ENCODE measurements around the gene KRTAP10-3. TPM values are rescaled to one million over a fixed set of nuclear protein-coding genes. Genes with fewer than 3 reads are reported as not detected.
"Not testable (repeated sequence)": the region's sequence is repeated elsewhere in the genome, so short reads cannot be mapped to it uniquely, and the experiment has no call there.

The KRTAP10-3 gene
- total and polyA plus RNA-seq, 8 donors, result not detected

DNA sequence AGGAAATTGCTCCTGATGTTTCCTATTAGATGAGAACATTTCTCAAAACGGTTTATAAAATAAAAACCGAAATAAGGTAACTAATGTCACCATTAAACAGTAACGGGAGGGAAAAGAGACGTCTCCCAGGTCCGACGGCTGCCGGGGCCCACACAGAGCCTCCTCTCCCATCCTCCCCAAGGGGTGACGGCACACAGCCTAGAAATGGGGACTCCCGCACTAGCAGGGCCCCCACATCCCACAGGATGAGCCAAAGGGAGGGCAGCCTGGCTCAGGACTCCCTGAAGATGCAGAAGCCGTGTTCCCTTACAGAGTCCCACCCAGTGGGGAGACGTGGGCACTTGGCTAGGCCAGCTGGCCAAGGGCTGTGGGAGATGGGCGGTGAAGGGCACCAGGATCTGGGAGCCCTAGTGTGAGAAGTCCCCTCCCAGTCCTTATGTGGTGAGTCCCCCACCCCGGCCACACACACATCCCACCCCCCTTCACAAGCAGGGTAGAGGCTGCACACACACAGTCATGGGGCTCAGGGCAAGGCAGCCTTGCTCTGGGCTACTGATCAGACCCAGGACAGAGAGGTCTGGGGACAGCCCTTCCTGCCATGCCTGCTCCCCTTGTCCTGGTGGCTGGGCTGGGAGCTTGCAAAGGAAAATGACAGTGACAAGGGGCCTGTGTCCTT lies 3.3 kb downstream of the KRTAP10-3 start:
- 67 to 78% methylated on average over 13 of the region's 13 CpGs for WGBS, 2 donors
- FAIRE-seq, result no peak
- H3K27ac ChIP-seq, result no peak overlapping the region
- no peaks in the 10 kb centered on the region for H3K9me3 ChIP-seq
- no peaks in the 10 kb centered on the region for H3K36me3 ChIP-seq
- no peak overlapping the region for H3K4me3 ChIP-seq
- TF ChIP-seq, protein P1, sequence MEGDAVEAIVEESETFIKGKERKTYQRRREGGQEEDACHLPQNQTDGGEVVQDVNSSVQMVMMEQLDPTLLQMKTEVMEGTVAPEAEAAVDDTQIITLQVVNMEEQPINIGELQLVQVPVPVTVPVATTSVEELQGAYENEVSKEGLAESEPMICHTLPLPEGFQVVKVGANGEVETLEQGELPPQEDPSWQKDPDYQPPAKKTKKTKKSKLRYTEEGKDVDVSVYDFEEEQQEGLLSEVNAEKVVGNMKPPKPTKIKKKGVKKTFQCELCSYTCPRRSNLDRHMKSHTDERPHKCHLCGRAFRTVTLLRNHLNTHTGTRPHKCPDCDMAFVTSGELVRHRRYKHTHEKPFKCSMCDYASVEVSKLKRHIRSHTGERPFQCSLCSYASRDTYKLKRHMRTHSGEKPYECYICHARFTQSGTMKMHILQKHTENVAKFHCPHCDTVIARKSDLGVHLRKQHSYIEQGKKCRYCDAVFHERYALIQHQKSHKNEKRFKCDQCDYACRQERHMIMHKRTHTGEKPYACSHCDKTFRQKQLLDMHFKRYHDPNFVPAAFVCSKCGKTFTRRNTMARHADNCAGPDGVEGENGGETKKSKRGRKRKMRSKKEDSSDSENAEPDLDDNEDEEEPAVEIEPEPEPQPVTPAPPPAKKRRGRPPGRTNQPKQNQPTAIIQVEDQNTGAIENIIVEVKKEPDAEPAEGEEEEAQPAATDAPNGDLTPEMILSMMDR (IDR thresholded peaks at IDR 0.05), result no peak
- H3K27me3 ChIP-seq, result peaks cover 0 to 15% (median 0%) of the 10 kb centered on the region in 4 donors
- no peak for DNase-seq
- no peak for ATAC-seq
- intact Hi-C loops (cut with DNase I), result no loop called here
- H3K4me1 ChIP-seq, result no peaks in the 10 kb centered on the region

DNA sequence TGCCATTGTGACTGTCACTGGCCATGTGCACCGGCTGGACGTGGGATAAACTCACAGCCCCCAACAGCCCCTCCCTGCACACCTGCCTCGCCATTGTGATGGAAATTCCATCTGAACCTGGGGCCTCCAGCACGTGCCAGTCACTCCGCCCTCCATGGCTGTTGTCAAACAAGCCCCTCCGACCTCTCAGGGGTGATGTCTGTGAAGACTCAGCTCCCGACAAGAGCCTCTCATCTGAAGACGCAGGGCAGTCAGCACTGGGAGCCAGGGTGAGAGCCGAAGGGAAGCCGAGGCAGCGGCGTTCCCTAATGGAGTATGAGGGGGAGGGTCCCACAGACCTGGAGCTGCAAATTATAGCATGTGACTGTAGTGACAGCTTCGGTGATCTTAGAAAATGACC lies 5.9 kb downstream of the KRTAP10-3 start:
- intact Hi-C loops (cut with DNase I), result no loop called here
- no peak overlapping the region for H3K27ac ChIP-seq
- H3K9me3 ChIP-seq, result no peaks in the 10 kb centered on the region
- H3K36me3 ChIP-seq, result no peaks in the 10 kb centered on the region
- DNase-seq (no peak), FAIRE-seq (no peak), ATAC-seq (no peak)
- WGBS, 2 donors, result 58 to 64% methylated on average over 13 of the region's 13 CpGs
- H3K27me3 ChIP-seq, result peaks cover 0 to 15% (median 0%) of the 10 kb centered on the region in 4 donors
- no peaks in the 10 kb centered on the region for H3K4me1 ChIP-seq
- H3K4me3 ChIP-seq, result no peak overlapping the region
- TF ChIP-seq, protein P1 (IDR thresholded peaks at IDR 0.05), result no peak

- no peaks in the 10 kb centered on the region for H3K9me3 ChIP-seq
- H3K36me3 ChIP-seq, result no peaks in the 10 kb centered on the region
- peaks cover 0 to 15% (median 0%) of the 10 kb centered on the region in 4 donors for H3K27me3 ChIP-seq
- TF ChIP-seq, protein P1 (IDR thresholded peaks at IDR 0.05), result no peak
- no peak for FAIRE-seq
- ATAC-seq, result no peak
- no peak overlapping the region for H3K27ac ChIP-seq
- no peak overlapping the region for H3K4me3 ChIP-seq
- H3K4me1 ChIP-seq, result no peaks in the 10 kb centered on the region
- 80 to 86% methylated on average over 6 of the region's 6 CpGs for WGBS, 2 donors
- DNase-seq, result no peak
- intact Hi-C loops (cut with DNase I), result no loop called here
Observed at GRCh38 chr21:44552136-44552535, 6.5 kb downstream of the KRTAP10-3 start.

GRCh38 chr21:44551340-44551961 lies 7.1 kb downstream of the KRTAP10-3 start, which contains the start of gene KRTAP10-2:
Gene KRTAP10-2, minus strand, starts transcription at chr21:44551505. Its CDS starts 47 bp downstream, at chr21:44551458.
- ATAC-seq (no peak), FAIRE-seq (no peak), DNase-seq (no peak)
- intact Hi-C loops (cut with DNase I), result no loop called here
- TF ChIP-seq, protein P1 (IDR thresholded peaks at IDR 0.05), result no peak
- WGBS, 2 donors, result 37 to 40% methylated on average over 14 to 17 of the region's 17 CpGs
- Histone ChIP-seq H3K4me3 (no peak within 1 kb of the TSS), H3K4me1 (no peaks in the 10 kb centered on the region), H3K36me3 (no peaks in the 10 kb centered on the region), H3K9me3 (no peaks in the 10 kb centered on the region), H3K27me3 (peaks cover 0 to 12% (median 0%) of the 10 kb centered on the region in 4 donors), H3K27ac (no peak within 1 kb of the TSS)

- FAIRE-seq, result no peak
- 41 to 63% methylated on average over 10 of the region's 10 CpGs for WGBS, 2 donors
- TF ChIP-seq, protein P1 (IDR thresholded peaks at IDR 0.05), result no peak
- Histone ChIP-seq H3K4me1 (no peaks in the 10 kb centered on the region), H3K4me3 (no peak overlapping the region), H3K36me3 (no peaks in the 10 kb centered on the region), H3K9me3 (no peaks in the 10 kb centered on the region), H3K27me3 (peaks cover 0 to 7% (median 0%) of the 10 kb centered on the region in 4 donors), H3K27ac (no peak overlapping the region)
- DNase-seq, result no peak
- intact Hi-C loops (cut with DNase I), result no loop called here
- no peak for ATAC-seq
Observed at GRCh38 chr21:44550807-44551206, 7.8 kb downstream of the KRTAP10-3 start.

DNA sequence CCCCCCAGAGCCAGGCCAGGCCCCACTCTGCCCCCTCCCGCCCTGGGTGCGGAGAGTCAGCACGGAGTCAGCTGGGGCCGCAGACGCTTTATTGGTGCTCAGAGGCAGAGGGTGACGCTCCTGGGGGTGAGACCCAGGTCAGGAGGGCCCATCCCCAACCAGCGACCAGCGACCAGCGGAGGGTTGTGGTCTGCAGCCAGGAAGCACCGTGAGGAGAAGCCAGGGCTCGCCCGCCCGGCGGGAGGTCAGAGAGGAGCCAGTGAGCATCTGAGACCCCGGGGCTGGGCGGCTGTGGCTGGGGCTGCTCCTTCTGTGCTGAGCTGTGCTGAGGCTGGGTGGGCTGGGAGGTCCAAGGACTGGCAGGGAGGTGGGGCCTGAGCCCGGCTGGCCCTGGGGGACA lies 8.3 kb downstream of the KRTAP10-3 start:
- H3K9me3 ChIP-seq; ATAC-seq; H3K4me1 ChIP-seq; H3K27me3 ChIP-seq; intact Hi-C loops (cut with DNase I); H3K4me3 ChIP-seq; H3K36me3 ChIP-seq; FAIRE-seq; H3K27ac ChIP-seq: not testable (repeated sequence)
- 47 to 58% methylated on average over 15 to 17 of the region's 17 CpGs for WGBS, 2 donors
- DNase-seq, result peak in 1 of 6 donors; percentile 69

Measured in pancreas (tissue), 10 donors.